Gastrocnemius medialis (tissue), 4 donors: ENCODE data around the gene CCM2. TPM values are rescaled to one million over a fixed set of nuclear protein-coding genes. Genes with fewer than 3 reads are reported as not detected.

Experiments
- ATAC-seq, 2 donors: fragments of 150-250 bp; one replicate each; pipeline ENCODE4 v1.9.1; 2016
- DNase-seq, 2 donors: peaks; one replicate each; pipeline ENCODE4 v3.0.0-alpha.2; 2019
- H3K27ac ChIP-seq, 4 donors: fragments of 200-600 bp; sonication (generic); 1 replicate in 1 of 4; 2 replicates in 3 of 4; pipeline ENCODE4 v1.5.1; 2016 to 2018; ENCODE audit warnings: mild to moderate bottlenecking in 2 of 4, moderate library complexity in 1 of 4
- H3K27me3 ChIP-seq, 3 donors: fragments of 200-600 bp; sonication (generic) in 2 of 3; 1 replicate in 1 of 3; 2 replicates in 2 of 3; pipeline versions ENCODE4 v1.5.1 to v1.6.0; 2016 to 2019; ENCODE audit warnings: mild to moderate bottlenecking in 1 of 3, moderate library complexity in 1 of 3
- H3K36me3 ChIP-seq, 2 donors: fragments of 200-600 bp; sonication (generic) in 1 of 2; one replicate each; pipeline ENCODE4 v1.5.1; 2017 to 2018
- H3K4me1 ChIP-seq, 2 donors: fragments of 200-600 bp; sonication (generic) in 1 of 2; one replicate each; pipeline ENCODE4 v1.5.1; 2016 to 2017; ENCODE audit warnings: mild to moderate bottlenecking in 2 of 2
- H3K4me3 ChIP-seq, 4 donors: fragments of 200-600 bp; sonication (generic) in 3 of 4; 1 replicate in 1 of 4; 2 replicates in 3 of 4; pipeline ENCODE4 v1.5.1; 2016 to 2019; ENCODE audit warnings: mild to moderate bottlenecking in 2 of 4
- H3K9me3 ChIP-seq, 3 donors: fragments of 200-600 bp; sonication (generic) in 2 of 3; 1 replicate in 1 of 3; 2 replicates in 2 of 3; pipeline ENCODE4 v1.5.1; 2016 to 2019
- POLR2A ChIP-seq, 2 donors: fragments of 450-650 bp; IDR thresholded peaks; one replicate each; pipeline ENCODE4 v1.6.1; 2017; ENCODE audit warnings: antibody characterized with exemption in 2 of 2, mild to moderate bottlenecking in 2 of 2, moderate library complexity in 2 of 2
- in situ Hi-C, 4 donors: fragments of 200-750 bp; cut with MboI; loops; one replicate each; pipeline versions ENCODE4 v1.15.0 to v1.8.0; 2017; ENCODE audit warnings: low sequenced_read_pairs in 4 of 4
- intact Hi-C: fragments of 100-400 bp; cut with DNase I; formaldehyde crosslinking; loops from one replicate; pipeline ENCODE4 v1.15.1; 2023; ENCODE audit warnings: low total_unique reads
- total RNA-seq, 4 donors: library from RNA; depleted of rRNA; stranded (reverse); fragments of >200 nt; gene quantifications; one replicate each; pipeline versions ENCODE4 v1.1.0 to v1.2.3, GENCODE V29; 2016
- TF ChIP-seq, protein P1 (sequence below), 5 experiments: fragments of 450-650 bp in 3 of 5; fragments of 200-600 bp in 2 of 5; sonication (generic) in 2 of 5; IDR thresholded peaks in 4 of 5; conservative IDR thresholded peaks in 1 of 5; 1 replicate in 4 of 5; 2 replicates in 1 of 5; pipeline ENCODE4 v1.5.1; 2016 to 2019; ENCODE audit warnings: antibody characterized with exemption in 5 of 5, mild to moderate bottlenecking in 3 of 5, moderate library complexity in 3 of 5

CCM2 gene
- total RNA-seq, 4 donors from 2014 or later: 37.7 to 61.8 (median 47.4) TPM

GRCh38 chr7:44971902-44972441 lies 28.0 kb upstream of the CCM2 start:
- Histone ChIP-seq H3K4me1 (no peaks in the 10 kb centered on the region), H3K27me3 (no peaks in the 10 kb centered on the region), H3K27ac (no peak overlapping the region), H3K36me3 (no peaks in the 10 kb centered on the region), H3K4me3 (no peak overlapping the region), H3K9me3 (no peaks in the 10 kb centered on the region)
- DNase-seq (no peak), ATAC-seq (no peak)
- no peak for TF ChIP-seq POLR2A (IDR thresholded peaks at IDR 0.05)
- TF ChIP-seq, protein P1, sequence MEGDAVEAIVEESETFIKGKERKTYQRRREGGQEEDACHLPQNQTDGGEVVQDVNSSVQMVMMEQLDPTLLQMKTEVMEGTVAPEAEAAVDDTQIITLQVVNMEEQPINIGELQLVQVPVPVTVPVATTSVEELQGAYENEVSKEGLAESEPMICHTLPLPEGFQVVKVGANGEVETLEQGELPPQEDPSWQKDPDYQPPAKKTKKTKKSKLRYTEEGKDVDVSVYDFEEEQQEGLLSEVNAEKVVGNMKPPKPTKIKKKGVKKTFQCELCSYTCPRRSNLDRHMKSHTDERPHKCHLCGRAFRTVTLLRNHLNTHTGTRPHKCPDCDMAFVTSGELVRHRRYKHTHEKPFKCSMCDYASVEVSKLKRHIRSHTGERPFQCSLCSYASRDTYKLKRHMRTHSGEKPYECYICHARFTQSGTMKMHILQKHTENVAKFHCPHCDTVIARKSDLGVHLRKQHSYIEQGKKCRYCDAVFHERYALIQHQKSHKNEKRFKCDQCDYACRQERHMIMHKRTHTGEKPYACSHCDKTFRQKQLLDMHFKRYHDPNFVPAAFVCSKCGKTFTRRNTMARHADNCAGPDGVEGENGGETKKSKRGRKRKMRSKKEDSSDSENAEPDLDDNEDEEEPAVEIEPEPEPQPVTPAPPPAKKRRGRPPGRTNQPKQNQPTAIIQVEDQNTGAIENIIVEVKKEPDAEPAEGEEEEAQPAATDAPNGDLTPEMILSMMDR (IDR thresholded peaks at IDR 0.05 in 4 of 5, conservative IDR thresholded peaks at IDR 0.05 in 1 of 5): no peak
- intact Hi-C loops: loop anchor here (2.0 kb wide), 1 partner anchor 165 kb away; no protein-coding TSS in a partner anchor
- in situ Hi-C loops: no loop called here

DNA sequence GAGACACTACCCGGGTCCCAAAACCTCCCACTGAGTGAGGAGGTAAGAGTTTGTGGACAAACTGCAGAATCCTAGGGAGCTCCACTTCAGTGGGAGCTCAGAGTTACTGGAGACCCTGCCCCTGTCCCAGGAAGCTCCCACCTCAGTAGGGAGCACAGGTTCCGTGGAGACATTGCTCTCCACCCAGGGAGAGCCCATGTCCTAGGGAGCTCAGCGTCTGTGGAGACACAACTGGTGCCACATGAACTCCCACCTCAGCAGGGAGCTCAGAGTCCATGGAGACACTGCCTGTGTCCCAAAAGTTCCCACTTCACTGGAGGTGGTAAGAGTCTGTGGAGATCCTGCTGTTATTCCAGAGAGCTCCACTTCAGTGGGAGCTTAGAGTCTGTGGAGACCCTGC lies 27.4 kb upstream of the CCM2 start:
- H3K4me3 ChIP-seq: no peak overlapping the region
- TF ChIP-seq, protein P1 (IDR thresholded peaks at IDR 0.05 in 4 of 5, conservative IDR thresholded peaks at IDR 0.05 in 1 of 5): no peak
- TF ChIP-seq POLR2A (IDR thresholded peaks at IDR 0.05): no peak
- no peak overlapping the region for H3K27ac ChIP-seq
- intact Hi-C loops (loop anchor here (2.0 kb wide), 1 partner anchor 164 kb away; no protein-coding TSS in a partner anchor), in situ Hi-C loops (no loop called here)
- H3K4me1 ChIP-seq: no peaks in the 10 kb centered on the region
- ATAC-seq (no peak), DNase-seq (no peak)
- no peaks in the 10 kb centered on the region for H3K9me3 ChIP-seq
- no peaks in the 10 kb centered on the region for H3K36me3 ChIP-seq
- no peaks in the 10 kb centered on the region for H3K27me3 ChIP-seq

- ATAC-seq (peak; percentile 54 to 61), DNase-seq (peak in 1 of 2 donors; percentile 44)
- no peaks in the 10 kb centered on the region for H3K36me3 ChIP-seq
- in situ Hi-C loops: no loop called here
- no peaks in the 10 kb centered on the region for H3K9me3 ChIP-seq
- no peaks in the 10 kb centered on the region for H3K4me1 ChIP-seq
- TF ChIP-seq POLR2A (IDR thresholded peaks at IDR 0.05): no peak
- TF ChIP-seq, protein P1 (IDR thresholded peaks at IDR 0.05 in 4 of 5, conservative IDR thresholded peaks at IDR 0.05 in 1 of 5): peak; percentile 25 to 59 (median 50)
- H3K4me3 ChIP-seq: no peak overlapping the region
- H3K27ac ChIP-seq: no peak overlapping the region
- H3K27me3 ChIP-seq: no peaks in the 10 kb centered on the region
- intact Hi-C loops: loop anchor here (2.0 kb wide), 1 partner anchor 163 kb away; no protein-coding TSS in a partner anchor
Observed at GRCh38 chr7:44973610-44974401, 26.2 kb upstream of the CCM2 start.

DNA sequence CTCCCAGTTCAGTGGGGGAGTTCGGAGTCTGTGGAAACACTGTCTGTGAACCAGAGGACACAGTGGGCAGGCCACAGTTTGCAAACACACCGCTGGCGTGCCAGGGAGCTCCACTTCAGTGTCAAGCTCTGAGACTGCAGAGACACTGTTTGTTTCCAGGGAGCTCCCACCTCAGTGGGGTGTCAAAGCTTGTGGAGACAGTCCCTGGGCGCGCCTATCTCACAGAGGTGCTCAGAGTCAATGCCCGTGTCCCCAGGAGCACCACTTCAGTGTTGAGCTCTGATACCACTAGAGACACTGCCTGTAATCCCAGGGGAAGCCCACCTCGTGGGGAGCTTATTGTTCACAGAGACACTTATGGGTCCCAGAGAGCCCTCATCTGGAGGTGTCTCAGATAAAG lies 25.5 kb upstream of the CCM2 start:
- no peak for ATAC-seq
- in situ Hi-C loops: no loop called here
- intact Hi-C loops: no loop called here

More for the DNA sequence above, 25.5 kb upstream of the CCM2 start:
- Histone ChIP-seq H3K36me3 (peaks cover 0 to 1% of the 10 kb centered on the region in 2 donors), H3K27ac (no peak overlapping the region), H3K27me3 (no peaks in the 10 kb centered on the region), H3K4me3 (no peak overlapping the region), H3K4me1 (no peaks in the 10 kb centered on the region), H3K9me3 (no peaks in the 10 kb centered on the region)
- no peak for DNase-seq
- no peak for TF ChIP-seq POLR2A (IDR thresholded peaks at IDR 0.05)
- TF ChIP-seq, protein P1 (IDR thresholded peaks at IDR 0.05 in 4 of 5, conservative IDR thresholded peaks at IDR 0.05 in 1 of 5): no peak
